IMR-90 (cell line): Measurements from ENCODE around the gene HIGD2B. TPM values are rescaled to one million over a fixed set of nuclear protein-coding genes. Genes with fewer than 3 reads are reported as not detected.
A peak's percentile ranks its signal among the peaks of the same experiment; 100 is the strongest.

Experiments used
- ATAC-seq: fragments of 200-7000 bp; cut with Tn5 transposase; 2 replicates; pipeline ENCODE4 v1.9.1; 2020; ENCODE audit warnings: low read depth, mild to moderate bottlenecking, moderate library complexity
- BruUV-seq: library from RNA; stranded (reverse); fragments of 400-500 nt; replicated peaks from 2 replicates; lab custom pipeline; 2021; lab: Mats Ljungman, UMichigan
- CTCF ChIA-PET: fragments of 300-600 bp; formaldehyde crosslinking; extraction: SDS; loops from one replicate; lab custom pipeline; 2021; ENCODE audit warnings: antibody characterized with exemption; lab: Yijun Ruan, JAX
- POLR2A ChIA-PET: fragments of 300-600 bp; sonication (Branson Sonifier 250); formaldehyde crosslinking; loops from one replicate; lab custom pipeline; 2022; ENCODE audit warnings: antibody characterized with exemption; ENCODE audit not compliant: unreplicated experiment; lab: Charles Lee
- DNase-seq: peaks from one replicate; pipeline ENCODE4 v3.0.0; 2013
- H2AFZ ChIP-seq: replicated peaks from 2 replicates; pipeline ENCODE3; 2013; ENCODE audit warnings: low read length, mild to moderate bottlenecking; ENCODE audit not compliant: poor library complexity
- H2AK5ac ChIP-seq: 2 replicates; pipeline ENCODE4 v1.6.1; 2013; ENCODE audit warnings: low read depth, low read length, inconsistent platforms
- H2AK9ac ChIP-seq: replicated peaks from 2 replicates; pipeline ENCODE3; 2013; ENCODE audit warnings: mild to moderate bottlenecking, low read depth, low read length, moderate library complexity; ENCODE audit not compliant: poor library complexity
- H2BK120ac ChIP-seq: 2 replicates; pipeline ENCODE4 v1.6.1; 2013; ENCODE audit warnings: low read depth, low read length, inconsistent platforms
- H2BK15ac ChIP-seq: 3 replicates; pipeline ENCODE4 v1.6.1; 2013; ENCODE audit warnings: low read depth, low read length, inconsistent platforms
- H2BK20ac ChIP-seq: 2 replicates; pipeline ENCODE4 v1.6.1; 2013; ENCODE audit warnings: low read depth, mild to moderate bottlenecking, inconsistent platforms, low read length, moderate library complexity
- H2BK5ac ChIP-seq: 2 replicates; pipeline ENCODE4 v1.6.1; 2013; ENCODE audit warnings: mild to moderate bottlenecking, low read depth, low read length, inconsistent platforms; ENCODE audit not compliant: poor library complexity, severe bottlenecking
- H3K14ac ChIP-seq: replicated peaks from 2 replicates; pipeline ENCODE4 v1.6.1; 2013; ENCODE audit warnings: low read depth, low read length, inconsistent platforms
- H3K18ac ChIP-seq: 2 replicates; pipeline ENCODE4 v1.6.1; 2013; ENCODE audit warnings: low read depth, low read length, control low read depth
- H3K23ac ChIP-seq: 2 replicates; pipeline ENCODE4 v1.6.1; 2013; ENCODE audit warnings: low read depth, low read length, inconsistent platforms
- H3K27ac ChIP-seq: 2 replicates; pipeline ENCODE4 v1.5.1; 2013; ENCODE audit warnings: mild to moderate bottlenecking, control low read depth, low read length; ENCODE audit not compliant: insufficient read depth
- H3K27me3 ChIP-seq: 2 replicates; pipeline ENCODE4 v1.6.1; 2013; ENCODE audit warnings: low read length; ENCODE audit not compliant: control insufficient read depth, insufficient read depth
- H3K36me3 ChIP-seq: 2 replicates; pipeline ENCODE4 v1.6.1; 2013; ENCODE audit warnings: low read length, mixed read lengths; ENCODE audit not compliant: control insufficient read depth, insufficient read depth
- H3K4ac ChIP-seq: 2 replicates; pipeline ENCODE4 v1.6.1; 2013; ENCODE audit warnings: low read depth, low read length, inconsistent platforms
- H3K4me1 ChIP-seq: 2 replicates; pipeline ENCODE4 v1.6.1; 2013; ENCODE audit warnings: low read length, mixed read lengths; ENCODE audit not compliant: control insufficient read depth, insufficient read depth
- H3K4me2 ChIP-seq: 2 replicates; pipeline ENCODE4 v1.6.1; 2013; ENCODE audit warnings: low read depth, mild to moderate bottlenecking, control low read depth, low read length, moderate library complexity
- H3K4me3 ChIP-seq: 2 replicates; pipeline ENCODE4 v1.5.1; 2013; ENCODE audit warnings: low read depth, mild to moderate bottlenecking, control low read depth, low read length, moderate library complexity; ENCODE audit not compliant: insufficient read depth
- H3K56ac ChIP-seq: 2 replicates; pipeline ENCODE4 v1.6.1; 2013; ENCODE audit warnings: low read length, inconsistent platforms; ENCODE audit not compliant: insufficient read depth; ENCODE audit errors: extremely low read depth
- H3K79me1 ChIP-seq, 2 experiments: 2 replicates each; pipeline ENCODE4 v1.6.1; 2013; ENCODE audit warnings: low read length in 2 of 2, inconsistent platforms in 1 of 2, low read depth in 1 of 2
- H3K9ac ChIP-seq: 2 replicates; pipeline ENCODE4 v1.6.1; 2013; ENCODE audit warnings: low read depth, low read length, control low read depth
- H3K9me1 ChIP-seq: 2 replicates; pipeline ENCODE4 v1.6.1; 2013; ENCODE audit warnings: low read length, inconsistent platforms; ENCODE audit not compliant: insufficient read depth
- H3K9me3 ChIP-seq: 2 replicates; pipeline ENCODE4 v1.6.1; 2013; ENCODE audit warnings: low read length; ENCODE audit not compliant: control insufficient read depth, insufficient read depth
- H4K20me1 ChIP-seq: 2 replicates; pipeline ENCODE4 v1.6.1; 2013; ENCODE audit warnings: low read length, inconsistent platforms; ENCODE audit not compliant: insufficient read depth
- H4K5ac ChIP-seq: 2 replicates; pipeline ENCODE4 v1.6.1; 2013; ENCODE audit warnings: mild to moderate bottlenecking, low read depth, low read length, control low read depth
- H4K8ac ChIP-seq, 2 experiments: 2 replicates each; pipeline ENCODE4 v1.6.1; 2013; ENCODE audit warnings: low read depth in 2 of 2, low read length in 2 of 2, control low read depth in 1 of 2, inconsistent platforms in 1 of 2
- H4K91ac ChIP-seq: 2 replicates; pipeline ENCODE4 v1.6.1; 2013; ENCODE audit warnings: low read depth, low read length, inconsistent platforms; ENCODE audit not compliant: insufficient read depth
- ELK1 ChIP-seq: fragments of 150-350 bp; IDR thresholded peaks from 2 replicates; pipeline ENCODE4 v1.6.1; 2016; ENCODE audit warnings: low read depth, mild to moderate bottlenecking, low read length, moderate library complexity, borderline replicate concordance
- FOS ChIP-seq: fragments of 150-350 bp; IDR thresholded peaks from 2 replicates; pipeline ENCODE4 v1.6.1; 2016; ENCODE audit warnings: low read depth, low read length
- WGBS, 2 experiments: methylation state at CpG; one replicate each; pipeline versions ENCODE4 v1.1.5 to v1.1.7; 2013; ENCODE audit warnings: missing lambda C conversion rate in 2 of 2; ENCODE audit not compliant: insufficient read length in 1 of 2; ENCODE audit errors: extremely low coverage in 2 of 2; 5-methylcytosine and 5-hydroxymethylcytosine counted together
- dilution Hi-C: fragments of 300-500 bp; cut with HindIII; formaldehyde crosslinking; loops from one replicate; pipeline ENCODE4 v1.14.3; 2018; ENCODE audit warnings: low sequenced_read_pairs; ENCODE audit not compliant: unreplicated experiment
- in situ Hi-C: fragments of 300-500 bp; cut with MboI; formaldehyde crosslinking; loops from 3 replicates; pipeline ENCODE4 v1.14.3; 2019; ENCODE audit warnings: low sequenced_read_pairs, inconsistent platforms, mixed read lengths
- intact Hi-C: fragments of 100-400 bp; cut with micrococcal nuclease; formaldehyde crosslinking; loops from 2 replicates; pipeline ENCODE4 v1.10.0; 2022
- polyA plus RNA-seq, 3 experiments: library from polyadenylated mRNA; depleted of rRNA; stranded (reverse); fragments of >200 nt; gene quantifications; 2 replicates each; pipeline ENCODE4 v1.2.3, GENCODE V29; 2012; ENCODE audit warnings: low replicate concordance in 1 of 3
- total RNA-seq: library from RNA; depleted of rRNA; stranded (reverse); fragments of >200 nt; gene quantifications from 2 replicates; pipeline ENCODE4 v1.2.3, GENCODE V29; 2012

Gene HIGD2B
- total and polyA plus RNA-seq, 2 of the 4 experiments (the other 2 are of a cell fraction): not detected

GRCh38 chr15:72724028-72724427, 38.0 kb upstream of the HIGD2B start:
- Histone ChIP-seq H4K20me1 (no peaks in the 10 kb centered on the region), H2BK5ac (no peak overlapping the region), H3K9me1 (no peaks in the 10 kb centered on the region), H3K4me2 (no peak overlapping the region), H4K8ac (no peak overlapping the region), H3K4me1 (no peaks in the 10 kb centered on the region), H2BK15ac (no peak overlapping the region), H2AK5ac (no peak overlapping the region), H3K9ac (no peak overlapping the region), H3K18ac (no peak overlapping the region), H2AFZ (no peak overlapping the region), H3K36me3 (no peaks in the 10 kb centered on the region), H3K23ac (no peak overlapping the region), H2AK9ac (no peak overlapping the region), H3K4me3 (no peak overlapping the region), H2BK120ac (no peak overlapping the region), H3K9me3 (no peaks in the 10 kb centered on the region), H3K27ac (no peak overlapping the region), H3K56ac (no peak overlapping the region), H3K79me1 (no peaks in the 10 kb centered on the region), H3K14ac (no peak overlapping the region), H2BK20ac (no peak overlapping the region), H4K5ac (no peak overlapping the region), H3K4ac (no peak overlapping the region), H4K91ac (no peak overlapping the region), H3K27me3 (no peaks in the 10 kb centered on the region)
- ATAC-seq (peak; percentile 64; the same call in 1 of the 2 replicates), DNase-seq (peak; percentile 34)
- POLR2A ChIA-PET: interaction anchor here (0.5 to 0.6 kb wide), 2 partner anchors 16 to 200 kb away, joined by 3 to 6 read pairs; no protein-coding TSS in a partner anchor
- in situ Hi-C loops (loop anchor here (10.0 kb wide), 1 partner anchor 361 kb away; no protein-coding TSS in a partner anchor), intact Hi-C loops (loop anchor here (10.0 kb wide), 1 partner anchor 521 kb away; no protein-coding TSS in a partner anchor), dilution Hi-C loops (no loop called here)
- no CpG with 5 or more reads among the region's 1 CpG for WGBS, 2 experiments
- BruUV-seq: no TSS peak
- no peak for TF ChIP-seq ELK1
- peak; percentile 38; the same call in 1 of the 2 replicates for TF ChIP-seq FOS
- CTCF ChIA-PET: interaction anchor here (0.6 to 1.6 kb wide), 2 partner anchors 12 to 17 kb away, joined by 3 to 5 read pairs; no protein-coding TSS in a partner anchor
